NCI-H774 (cell line): ENCODE data around the gene PILRA.
A peak's percentile ranks its signal among the peaks of the same experiment; 100 is the strongest.
"Not testable (repeated sequence)": the region's sequence is repeated elsewhere in the genome, so short reads cannot be mapped to it uniquely, and the experiment has no call there.

ENCODE experiments used
- DNase-seq: peaks from one replicate; lab custom pipeline; 2025; lab: John Stamatoyannopoulos, UW

PILRA gene

DNA sequence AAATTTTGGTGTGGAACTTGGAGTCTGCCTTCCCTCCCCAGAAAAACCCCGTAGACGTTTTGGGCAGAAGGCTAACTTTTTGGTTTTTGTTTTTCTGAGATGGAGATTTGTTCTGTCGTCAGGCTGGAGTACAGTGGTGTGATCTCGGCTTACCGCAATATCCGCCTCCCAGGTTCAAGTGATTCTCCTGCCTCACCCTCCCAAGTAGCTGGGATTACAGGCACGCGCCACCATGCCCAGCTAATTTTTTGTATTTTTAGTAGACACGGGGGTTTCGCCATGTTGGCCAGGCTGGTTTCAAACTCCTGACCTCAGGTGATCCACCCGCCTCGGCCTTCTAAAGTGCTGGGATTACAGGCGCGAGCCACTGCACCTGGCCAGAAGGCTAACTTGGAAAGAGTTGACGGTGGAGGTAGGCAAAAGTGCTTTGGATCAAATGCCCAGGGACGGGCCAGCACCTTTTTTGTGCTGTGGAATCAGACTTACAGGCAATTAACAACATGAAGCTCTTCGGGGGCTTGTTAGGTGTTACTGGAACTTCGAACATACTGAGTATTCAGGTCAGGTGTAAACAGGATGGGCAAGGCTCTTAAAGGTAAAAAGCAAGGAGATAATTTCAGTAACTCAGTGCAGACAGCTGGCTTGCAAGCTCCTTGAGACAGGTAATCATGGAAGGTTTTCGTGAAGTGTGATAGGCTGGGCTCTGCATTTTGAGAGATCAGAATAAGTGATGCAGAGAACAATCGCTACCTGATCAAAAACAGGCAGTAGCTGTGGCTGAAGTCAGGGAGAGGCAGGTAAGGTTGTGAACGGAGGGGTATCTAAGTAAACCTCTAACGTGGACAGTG is 61.2 kb downstream of the PILRA start:
- no peak for DNase-seq

DNA sequence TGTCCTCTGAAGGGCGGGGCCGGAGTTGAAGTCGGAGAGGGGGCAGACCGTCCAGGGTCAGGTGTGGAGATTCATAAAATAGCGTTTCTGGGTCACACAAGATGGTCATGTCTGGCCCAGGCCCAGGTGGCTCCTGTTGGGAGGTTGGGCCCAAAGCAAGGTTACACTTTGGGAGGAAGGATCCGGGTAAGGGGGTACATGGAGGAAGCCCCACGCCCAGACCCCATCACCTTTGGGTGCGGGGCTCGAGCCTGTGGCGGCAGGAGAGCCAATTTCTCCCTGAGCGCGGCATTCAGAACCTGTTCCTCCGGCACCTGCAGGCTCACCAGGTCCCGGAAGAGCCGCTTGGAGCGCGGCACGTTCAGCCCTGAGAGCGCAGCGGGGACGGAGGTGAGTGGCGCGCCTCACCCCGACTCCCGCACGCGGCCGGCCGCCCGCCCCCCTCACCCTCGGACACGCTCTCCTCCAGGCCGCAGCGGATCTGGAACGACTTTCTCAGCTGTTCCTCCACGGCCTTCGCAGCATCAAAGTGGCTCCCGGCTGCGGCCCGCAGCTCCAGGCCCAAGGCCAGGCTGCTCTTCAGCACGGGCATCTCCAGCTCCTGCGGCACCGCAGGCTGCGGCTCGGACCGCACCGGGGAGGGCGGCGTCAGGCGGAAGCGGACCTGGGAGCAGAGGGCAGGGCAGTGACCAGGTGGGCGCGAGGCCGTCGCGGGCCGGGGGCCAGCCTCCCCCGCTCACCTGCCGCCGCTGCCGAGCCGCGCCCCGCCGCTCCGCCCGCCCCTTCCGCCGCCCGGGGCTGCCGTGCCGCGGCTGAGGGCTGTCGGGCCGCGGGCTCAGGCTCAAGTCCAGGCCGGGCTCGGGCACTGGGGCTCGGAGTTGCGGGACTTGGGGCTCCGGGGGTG is 62.4 kb downstream of the PILRA start:
- DNase-seq = peak; percentile 55

DNA sequence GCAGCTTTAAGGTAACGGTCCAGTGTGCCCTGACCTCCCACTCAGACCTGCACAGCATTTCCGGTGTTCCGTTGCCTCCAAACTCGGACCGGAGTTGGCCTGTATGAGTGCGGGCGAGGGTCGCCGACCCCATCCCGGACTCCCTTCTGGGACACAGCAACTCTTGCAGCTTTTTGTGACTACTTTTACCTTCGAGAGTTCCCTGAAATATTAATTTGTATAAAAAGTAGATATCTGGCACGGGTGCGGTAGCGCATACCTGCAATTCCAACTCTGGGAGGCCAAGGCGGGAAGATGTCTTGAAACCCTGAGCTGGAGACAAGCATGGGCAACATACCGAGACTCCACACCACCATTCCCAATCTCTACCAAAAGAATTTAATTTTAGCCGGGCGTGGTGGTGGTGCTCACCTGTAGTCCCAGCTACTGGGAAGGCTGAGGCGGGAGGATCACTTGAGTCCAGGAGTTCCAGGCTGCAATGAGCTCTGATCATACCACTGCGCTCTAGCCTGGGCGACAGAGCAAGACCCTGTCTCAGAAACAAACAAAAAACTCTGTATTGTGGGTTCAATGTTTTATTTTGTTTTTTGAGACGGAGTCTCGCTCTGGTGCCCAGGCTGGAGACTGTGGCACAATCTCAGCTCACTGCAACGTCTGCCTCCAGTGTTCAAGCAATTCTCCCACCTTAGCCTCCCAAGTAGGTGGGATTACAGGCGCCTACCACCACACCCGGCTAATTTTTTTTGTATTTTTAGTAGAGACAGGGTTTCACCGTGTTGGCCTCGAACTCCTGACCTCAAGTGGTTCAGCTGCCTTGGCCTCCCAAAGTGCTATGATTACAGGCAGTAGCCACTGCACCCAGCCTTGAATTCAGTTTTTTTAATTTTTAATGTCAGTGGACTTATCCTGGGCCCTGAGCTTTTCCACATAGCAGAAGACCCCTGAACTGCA is 64.1 kb downstream of the PILRA start:
- DNase-seq = no peak

DNA sequence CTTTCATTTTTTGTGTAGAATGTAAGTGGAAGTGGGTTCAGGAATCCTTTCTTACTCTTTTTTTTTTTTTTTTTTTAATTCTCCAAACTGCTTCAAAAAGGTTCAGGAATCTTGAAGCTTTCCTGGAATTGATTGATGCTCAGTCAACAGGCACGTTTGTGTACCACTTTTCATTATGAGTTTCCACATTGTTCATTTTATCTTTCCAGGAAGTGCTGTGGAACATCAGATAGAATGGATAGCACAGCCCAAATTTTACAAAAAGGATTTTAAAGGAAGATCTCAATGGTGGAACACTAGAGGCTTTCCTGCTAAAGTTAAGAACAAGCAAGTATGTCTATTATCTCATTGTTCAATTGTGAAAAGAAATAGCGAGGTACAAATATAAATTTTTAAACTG is 64.9 kb downstream of the PILRA start:
- DNase-seq = no peak

DNA sequence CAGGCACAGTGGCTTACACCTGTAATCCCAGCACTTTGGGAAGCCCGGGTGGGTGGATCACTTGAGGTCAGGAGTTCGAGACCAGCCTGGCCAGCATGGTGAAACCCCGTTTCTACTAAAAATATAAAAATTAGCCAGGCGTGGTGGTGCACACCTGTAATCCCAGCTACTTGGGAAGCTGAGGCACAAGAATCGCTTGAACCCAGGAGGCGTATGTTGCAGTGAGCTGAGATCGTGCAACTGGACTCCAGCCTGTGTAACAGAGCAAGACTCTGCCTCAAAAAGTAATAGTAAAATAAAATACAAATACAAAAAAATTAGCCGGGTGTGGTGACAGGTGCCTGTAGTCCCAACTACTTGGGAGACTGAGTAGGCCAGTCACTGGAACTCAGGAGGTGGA is 65.4 kb downstream of the PILRA start:
- DNase-seq = not testable (repeated sequence)

DNA sequence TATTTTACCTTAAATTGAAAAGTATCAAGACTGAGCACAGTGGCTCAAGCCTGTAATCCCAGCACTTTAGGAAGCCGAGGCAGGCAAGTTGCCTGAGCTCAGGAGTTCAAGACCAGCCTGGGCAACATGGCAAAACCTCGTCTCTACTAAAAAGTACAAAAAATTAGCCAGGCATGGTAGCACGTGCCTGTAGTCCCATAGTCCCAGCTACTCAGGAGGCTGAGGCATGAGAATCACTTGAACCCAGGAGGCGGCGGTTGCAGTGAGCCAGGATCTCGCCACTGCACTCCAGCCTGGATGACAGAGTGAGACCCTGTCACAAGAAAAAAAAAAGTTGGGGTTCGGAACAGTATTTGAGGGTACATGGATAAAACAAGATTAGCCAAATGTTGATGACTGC is 66.0 kb downstream of the PILRA start:
- DNase-seq = not testable (repeated sequence)

DNA sequence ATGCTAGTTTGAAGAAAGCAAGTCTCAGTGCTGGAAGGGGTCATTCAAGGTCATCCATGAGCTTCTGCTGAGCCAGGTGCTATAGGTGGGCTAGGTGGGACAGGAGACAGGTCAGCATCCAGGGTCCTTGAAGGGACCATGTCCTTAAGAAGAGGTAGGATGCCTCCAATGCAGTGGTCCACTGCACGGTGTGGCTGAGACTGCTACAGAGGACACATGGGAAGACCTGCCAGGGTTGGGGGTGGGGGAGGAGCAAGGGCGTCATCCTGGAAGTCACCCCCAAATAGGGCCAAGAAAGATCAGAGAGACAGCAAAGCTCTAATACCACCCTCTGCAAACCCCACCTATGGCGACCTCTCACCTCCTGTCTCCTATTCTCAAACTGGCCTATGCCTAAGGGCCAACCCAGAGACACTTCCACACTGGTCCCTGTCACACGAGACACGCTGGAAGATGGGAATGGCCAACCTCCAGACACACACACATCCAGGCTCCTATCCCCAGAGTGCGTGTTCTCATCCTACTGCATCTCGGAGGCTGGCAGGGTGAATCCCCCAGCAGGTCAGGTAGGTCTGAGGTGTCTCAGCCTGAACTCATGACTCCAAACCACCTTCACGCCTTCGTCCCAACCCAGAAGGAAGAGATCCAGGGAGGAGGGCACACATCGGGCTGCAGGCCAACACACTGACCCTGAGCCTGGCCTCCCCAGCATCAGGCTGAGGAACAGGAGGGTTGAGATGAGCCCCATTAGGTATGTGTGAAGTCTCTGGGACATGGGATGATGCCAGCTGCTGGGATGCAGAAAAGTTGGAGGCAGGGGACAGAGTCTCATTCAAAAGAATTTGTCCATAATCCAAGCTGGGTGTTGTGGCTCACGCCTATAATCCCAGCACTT is 68.6 kb downstream of the PILRA start:
- no peak for DNase-seq

DNA sequence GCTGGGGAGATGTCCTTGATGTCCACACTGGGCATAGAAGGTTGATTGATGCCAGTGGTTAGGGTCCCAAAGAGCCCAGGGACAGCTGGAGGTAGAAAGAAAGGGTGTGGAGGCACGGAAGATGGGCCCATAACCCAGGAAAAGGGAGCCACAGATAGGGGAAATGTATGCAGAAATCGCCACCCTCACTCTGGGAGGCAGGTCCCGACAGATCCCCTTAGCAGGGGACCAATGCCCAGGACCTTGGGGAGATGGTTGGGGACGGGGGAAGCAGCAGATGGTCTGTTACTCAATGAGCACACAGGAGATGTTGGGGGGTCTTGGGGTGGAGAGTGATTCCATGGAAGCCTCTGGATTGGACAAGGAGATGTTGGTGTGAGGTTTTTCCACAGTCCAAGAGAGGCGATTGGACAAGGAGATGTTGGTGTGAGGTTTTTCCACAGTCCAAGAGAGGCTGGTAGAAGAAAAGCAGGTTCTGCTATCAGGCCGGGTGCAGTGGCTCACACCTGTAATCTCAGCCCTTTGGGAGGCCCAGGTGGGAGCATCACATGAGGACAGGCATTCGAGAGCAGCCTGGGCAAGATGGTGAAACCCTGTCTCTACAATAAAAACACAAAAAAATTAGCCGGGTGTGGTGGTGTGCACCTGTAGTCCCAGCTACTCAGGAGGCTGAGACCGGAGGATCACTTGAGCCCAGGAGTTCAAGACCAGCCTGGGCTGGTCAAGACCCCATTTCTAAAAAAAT is 70.0 kb downstream of the PILRA start:
- no peak for DNase-seq

DNA sequence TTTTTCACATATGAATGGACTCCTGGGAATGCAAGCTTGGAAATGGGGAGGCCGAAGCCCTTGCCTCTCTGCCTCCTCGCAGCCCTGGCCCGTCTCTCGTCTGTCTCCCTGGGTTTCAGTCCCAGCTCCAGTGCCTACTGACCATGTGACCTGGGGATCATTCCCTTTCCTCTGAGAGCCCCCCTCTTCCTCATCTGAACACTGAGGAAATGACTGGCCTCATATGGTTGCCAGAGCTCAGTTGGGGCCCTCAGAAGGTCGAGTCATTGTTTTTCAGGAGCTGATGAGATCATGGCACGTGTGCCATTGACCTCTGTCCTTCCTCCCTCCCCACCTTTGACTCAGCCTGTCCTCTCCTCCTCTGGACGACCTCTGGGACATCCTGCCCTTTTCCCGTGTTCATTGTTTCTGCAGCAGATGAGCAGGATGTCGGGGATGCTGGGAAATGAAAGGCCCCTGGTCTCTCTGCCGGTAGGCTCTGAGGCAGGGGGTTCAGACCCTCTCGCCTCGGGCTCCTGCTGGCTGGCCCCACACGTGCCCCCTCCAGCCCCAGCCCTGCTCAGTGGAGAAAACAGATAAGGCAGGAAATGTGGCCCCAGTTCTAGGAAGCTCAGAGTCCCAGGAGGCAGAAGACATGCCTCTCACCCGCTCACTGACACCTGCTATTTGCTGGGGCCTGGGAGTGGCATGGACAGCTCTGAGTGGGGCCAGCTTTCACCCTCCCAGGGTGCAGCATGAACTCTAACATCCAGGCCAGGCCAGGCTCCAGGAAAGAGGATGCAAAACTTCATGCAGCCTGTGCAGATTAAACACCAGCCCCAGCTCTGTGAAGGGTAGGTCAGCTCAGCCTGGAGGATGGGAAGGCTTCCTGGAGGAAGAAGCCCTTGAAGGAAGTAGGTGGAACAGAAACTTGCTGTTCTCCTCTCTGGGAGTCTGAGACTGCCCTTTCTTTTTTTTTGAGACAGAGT is 71.3 kb downstream of the PILRA start:
- no peak for DNase-seq

DNA sequence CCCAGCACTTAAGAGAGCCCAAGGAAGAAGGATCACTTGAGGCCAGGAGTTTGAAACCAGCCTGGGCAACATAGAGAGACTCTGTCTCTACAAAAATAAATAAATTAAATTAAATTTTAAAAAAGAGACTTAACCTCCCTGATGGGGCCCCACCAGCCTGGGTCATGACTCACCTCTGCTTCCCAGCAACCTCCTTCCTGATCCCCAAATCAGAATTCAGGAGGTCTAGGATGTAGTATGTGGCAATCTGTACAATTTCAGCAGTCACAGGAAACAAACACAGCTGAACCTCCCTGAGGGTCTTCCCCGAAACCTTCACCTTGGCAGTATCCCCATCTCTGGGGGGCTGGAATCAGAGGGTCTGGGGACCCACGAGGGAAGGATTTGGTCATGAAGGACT is 72.8 kb downstream of the PILRA start:
- no peak for DNase-seq

DNA sequence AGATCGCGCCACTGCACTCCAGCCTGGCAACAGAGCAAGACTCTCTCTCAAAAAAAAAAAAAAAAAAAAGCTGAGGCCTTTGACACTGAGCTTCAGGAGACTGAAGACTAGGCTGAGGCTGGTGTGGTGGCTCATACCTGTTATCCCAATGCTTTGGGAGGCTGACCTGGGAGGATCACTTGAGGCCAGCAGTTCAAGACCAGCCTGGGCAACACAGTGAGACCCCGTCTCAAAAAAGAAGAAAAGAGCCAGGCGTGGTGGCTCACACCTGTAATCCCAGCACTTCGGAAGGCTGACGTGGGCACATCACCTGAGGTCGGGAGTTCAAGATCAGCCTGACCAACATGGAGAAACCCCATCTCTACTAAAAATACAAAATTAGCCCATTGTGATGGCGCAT is 74.1 kb downstream of the PILRA start:
- not testable (repeated sequence) for DNase-seq

DNA sequence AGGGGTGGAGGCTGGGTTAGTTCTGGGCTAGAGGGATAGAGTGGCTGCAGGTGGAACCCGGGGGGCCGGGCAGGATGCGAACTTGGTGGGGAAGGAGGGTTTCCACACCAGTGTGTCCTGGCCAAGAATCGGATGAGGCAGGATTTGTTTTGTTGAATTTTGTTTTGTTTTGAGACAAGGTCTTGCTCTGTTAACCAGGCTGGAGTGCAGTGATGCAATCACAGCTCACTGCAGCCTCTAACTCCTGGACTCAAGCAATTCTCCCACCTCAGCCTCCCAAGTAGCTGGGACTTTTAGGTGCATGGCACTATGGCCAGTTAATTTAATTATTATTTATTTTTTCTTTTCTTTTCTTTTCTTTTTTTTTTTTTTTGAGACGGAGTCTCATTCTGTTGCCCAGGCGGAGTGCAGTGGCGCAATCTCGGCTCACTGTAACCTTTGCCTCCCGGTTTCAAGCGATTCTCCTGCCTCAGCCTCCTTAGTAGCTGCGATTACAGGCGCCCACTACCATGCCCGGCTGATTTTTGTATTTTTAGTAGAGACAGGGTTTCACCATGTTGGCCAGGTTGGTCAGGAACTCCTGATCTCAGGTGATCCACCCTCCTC is 76.0 kb downstream of the PILRA start:
- no peak for DNase-seq
